Upper lobe of right lung (tissue), 1 donor: ENCODE results near the gene KRI1. TPM values are rescaled to one million over a fixed set of nuclear protein-coding genes. Genes with fewer than 3 reads are reported as not detected.
A peak's percentile ranks its signal among the peaks of the same experiment; 100 is the strongest.

ENCODE experiments used
- ATAC-seq: fragments of 200-7000 bp; cut with Tn5 transposase; one replicate; pipeline ENCODE4 v1.9.1; 2020; ENCODE audit warnings: mild to moderate bottlenecking, moderate library complexity
- DNase-seq: peaks from one replicate; pipeline ENCODE4 v3.0.0-alpha.2; 2020
- H3K27ac ChIP-seq: fragments of 200-600 bp; one replicate; pipeline ENCODE4 v1.8.0; 2022
- H3K27me3 ChIP-seq: fragments of 200-600 bp; one replicate; pipeline ENCODE4 v1.8.0; 2022; ENCODE audit warnings: mild to moderate bottlenecking
- H3K36me3 ChIP-seq: fragments of 200-600 bp; one replicate; pipeline ENCODE4 v1.8.0; 2022
- H3K4me1 ChIP-seq: fragments of 200-600 bp; one replicate; pipeline ENCODE4 v1.8.0; 2022
- H3K4me3 ChIP-seq: fragments of 200-600 bp; one replicate; pipeline ENCODE4 v1.8.0; 2022; ENCODE audit warnings: mild to moderate bottlenecking
- H3K9me3 ChIP-seq: fragments of 200-600 bp; one replicate; pipeline ENCODE4 v1.8.0; 2022
- CTCF ChIP-seq: fragments of 200-600 bp; IDR thresholded peaks from one replicate; pipeline ENCODE4 v1.8.0; 2022; ENCODE audit warnings: antibody characterized with exemption
- intact Hi-C: fragments of 100-400 bp; cut with DNase I; formaldehyde crosslinking; loops from one replicate; pipeline ENCODE4 v1.11.0; 2022
- microRNA-seq: library from miRNA; unstranded; fragments of <30 nt; microRNA quantifications from one replicate; pipeline ENCODE4 v1.2.0, GENCODE V29; 2020; ENCODE audit warnings: borderline microRNAs expressed
- total RNA-seq: library from RNA; stranded (reverse); fragmentation: NEBNext Ultra II Directional; extraction: Animal tissue kit (Norgen Biotek cat#: 25700); gene quantifications from one replicate; pipeline ENCODE4 v1.2.1, GENCODE V29; 2021
- donor health status: DM: no; HTN: yes; CAD: no; lungs with severe emphysema.

The KRI1 gene
- total RNA-seq, 1 donor from 2014 or later = 19.6 TPM

- H3K27me3 ChIP-seq = peaks cover 27% of the 10 kb centered on the region
- H3K36me3 ChIP-seq = no peaks in the 10 kb centered on the region
- no peaks in the 10 kb centered on the region for H3K9me3 ChIP-seq
- DNase-seq (no peak), ATAC-seq (peak; percentile 20)
- TF ChIP-seq CTCF = peak; percentile 71
- no peak overlapping the region for H3K27ac ChIP-seq
- peaks cover 9% of the 10 kb centered on the region for H3K4me1 ChIP-seq
- intact Hi-C loops = no loop called here
- no peak overlapping the region for H3K4me3 ChIP-seq
These were observed 55.5 kb downstream of the KRI1 start for GRCh38 chr19:10510301-10510802.

- TF ChIP-seq CTCF = no peak
- H3K36me3 ChIP-seq = no peaks in the 10 kb centered on the region
- H3K4me1 ChIP-seq = peaks cover 10% of the 10 kb centered on the region
- intact Hi-C loops = no loop called here
- ATAC-seq = no peak
- H3K9me3 ChIP-seq = no peaks in the 10 kb centered on the region
- H3K4me3 ChIP-seq = no peak overlapping the region
- H3K27ac ChIP-seq = no peak overlapping the region
- no peak for DNase-seq
- peaks cover 11% of the 10 kb centered on the region for H3K27me3 ChIP-seq
These were observed 57.1 kb downstream of the KRI1 start for GRCh38 chr19:10508707-10509106.

- DNase-seq (no peak), ATAC-seq (no peak)
- peaks cover 10% of the 10 kb centered on the region for H3K4me1 ChIP-seq
- TF ChIP-seq CTCF = no peak
- peaks cover 4% of the 10 kb centered on the region for H3K27me3 ChIP-seq
- no peaks in the 10 kb centered on the region for H3K36me3 ChIP-seq
- no peak overlapping the region for H3K27ac ChIP-seq
- intact Hi-C loops = no loop called here
- no peak overlapping the region for H3K4me3 ChIP-seq
- no peaks in the 10 kb centered on the region for H3K9me3 ChIP-seq
These were observed 57.8 kb downstream of the KRI1 start for GRCh38 chr19:10508036-10508435.

GRCh38 chr19:10505583-10506229 is 60.1 kb downstream of the KRI1 start:
- Histone ChIP-seq H3K4me3 (no peak overlapping the region), H3K27me3 (no peaks in the 10 kb centered on the region), H3K36me3 (no peaks in the 10 kb centered on the region), H3K4me1 (peaks cover 22% of the 10 kb centered on the region), H3K9me3 (no peaks in the 10 kb centered on the region), H3K27ac (no peak overlapping the region)
- TF ChIP-seq CTCF = peak; percentile 87
- ATAC-seq (peak; percentile 49), DNase-seq (peak; percentile 88)
- intact Hi-C loops = no loop called here

Small RNAs within 50 kb of the gene (microRNA-seq; reads per million reads assigned to microRNA genes)
- not detected for gene MIR1238

Other genes with a start within 250 kb of the KRI1 start
- gene FDX2, start 250.0 kb downstream of the KRI1 start, total RNA-seq = 19.2 TPM
- gene RAVER1, start 232.5 kb downstream of the KRI1 start, total RNA-seq = 25.4 TPM
- 23.8 TPM for gene ICAM3, start 226.4 kb downstream of the KRI1 start, total RNA-seq
- 140 TPM for gene TYK2, start 185.4 kb downstream of the KRI1 start, total RNA-seq
- 154 TPM for gene CDC37, start 162.5 kb downstream of the KRI1 start, total RNA-seq
- 35.5 TPM for gene PDE4A, start 145.5 kb downstream of the KRI1 start, total RNA-seq
- gene KEAP1, start 62.7 kb downstream of the KRI1 start, total RNA-seq = 69.1 TPM
- 2.1 TPM for gene S1PR5, start 48.6 kb downstream of the KRI1 start, total RNA-seq
- gene ATG4D, start 22.1 kb downstream of the KRI1 start, total RNA-seq = 21.0 TPM
- 10.5 TPM for gene CDKN2D, start 3.0 kb upstream of the KRI1 start, total RNA-seq
- gene AP1M2, start 21.3 kb upstream of the KRI1 start, total RNA-seq = 37.8 TPM
- gene SLC44A2, start 59.5 kb upstream of the KRI1 start, total RNA-seq = 293 TPM
- 182 TPM for gene ILF3, start 88.3 kb upstream of the KRI1 start, total RNA-seq
- 30.3 TPM for gene QTRT1, start 135.4 kb upstream of the KRI1 start, total RNA-seq
- 280 TPM for gene DNM2, start 152.1 kb upstream of the KRI1 start, total RNA-seq